ENCODE measurements around the gene KCNT1. TPM values are rescaled to one million over a fixed set of nuclear protein-coding genes. Genes with fewer than 3 reads are reported as not detected.

KCNT1 gene
- total RNA-seq, 1 donor from 2014 or later, result not detected

GRCh38 chr9:135780626-135781025 lies 78.6 kb downstream of the KCNT1 start:
- DNase-seq (ENCODE audit: low read depth in 2 of 2), result no peak

- no peak for DNase-seq (ENCODE audit: low read depth in 2 of 2)
Observed at GRCh38 chr9:135782946-135783345, 81.0 kb downstream of the KCNT1 start.

- DNase-seq (ENCODE audit: low read depth in 2 of 2), result no peak
Observed at GRCh38 chr9:135783540-135784245, 81.7 kb downstream of the KCNT1 start.

- no peak for DNase-seq (ENCODE audit: low read depth in 2 of 2)
Observed at GRCh38 chr9:135785013-135785575, 83.1 kb downstream of the KCNT1 start.

- no peak for DNase-seq (ENCODE audit: low read depth in 2 of 2)
Observed at GRCh38 chr9:135786146-135786690, 84.2 kb downstream of the KCNT1 start.

- no peak for DNase-seq (ENCODE audit: low read depth in 2 of 2)
Observed at GRCh38 chr9:135787317-135787716, 85.3 kb downstream of the KCNT1 start.

GRCh38 chr9:135787776-135788575 lies 86.0 kb downstream of the KCNT1 start:
- no peak for DNase-seq (ENCODE audit: low read depth in 2 of 2)

GRCh38 chr9:135788576-135789300 lies 86.8 kb downstream of the KCNT1 start:
- DNase-seq (ENCODE audit: low read depth in 2 of 2), result no peak

GRCh38 chr9:135789838-135790291 lies 87.9 kb downstream of the KCNT1 start:
- DNase-seq (ENCODE audit: low read depth in 2 of 2), result no peak

GRCh38 chr9:135790356-135790755 lies 88.4 kb downstream of the KCNT1 start:
- DNase-seq (ENCODE audit: low read depth in 2 of 2), result no peak

GRCh38 chr9:135790850-135791249 lies 88.9 kb downstream of the KCNT1 start:
- DNase-seq (ENCODE audit: low read depth in 2 of 2), result no peak

GRCh38 chr9:135791431-135792267 lies 89.7 kb downstream of the KCNT1 start:
- no peak for DNase-seq (ENCODE audit: low read depth in 2 of 2)

GRCh38 chr9:135792268-135793128 lies 90.5 kb downstream of the KCNT1 start:
- no peak for DNase-seq (ENCODE audit: low read depth in 2 of 2)

- DNase-seq (ENCODE audit: low read depth in 2 of 2), result no peak
Observed at GRCh38 chr9:135793221-135794056, 91.5 kb downstream of the KCNT1 start.

- DNase-seq (ENCODE audit: low read depth in 2 of 2), result no peak
Observed at GRCh38 chr9:135794057-135794335, 92.0 kb downstream of the KCNT1 start.

GRCh38 chr9:135794361-135794885 lies 92.4 kb downstream of the KCNT1 start:
- no peak for DNase-seq (ENCODE audit: low read depth in 2 of 2)

- DNase-seq (ENCODE audit: low read depth in 2 of 2), result no peak
Observed at GRCh38 chr9:135795391-135795790, 93.4 kb downstream of the KCNT1 start.

- no peak for DNase-seq (ENCODE audit: low read depth in 2 of 2)
Observed at GRCh38 chr9:135796784-135797485, 95.0 kb downstream of the KCNT1 start.
